Muscle layer of duodenum (tissue), 2 donors: ENCODE results near the gene HOXB3.

Experiments
- H3K27ac ChIP-seq: one replicate; pipeline ENCODE4 v1.7.0; 2013; ENCODE audit warnings: mild to moderate bottlenecking, low read length
- H3K27me3 ChIP-seq: one replicate; pipeline ENCODE4 v1.7.0; 2013; ENCODE audit warnings: low read depth, mild to moderate bottlenecking, control low read depth, low read length
- H3K36me3 ChIP-seq, 2 donors: one replicate each; pipeline ENCODE4 v1.7.0; 2013; ENCODE audit warnings: low read length in 2 of 2, control low read depth in 1 of 2, mild to moderate bottlenecking in 1 of 2; ENCODE audit not compliant: insufficient read depth in 2 of 2, control insufficient read depth in 1 of 2
- H3K4me1 ChIP-seq, 2 donors: one replicate each; pipeline ENCODE4 v1.7.0; 2013; ENCODE audit warnings: low read length in 2 of 2, mild to moderate bottlenecking in 2 of 2, control low read depth in 1 of 2, moderate library complexity in 1 of 2; ENCODE audit not compliant: insufficient read depth in 2 of 2, control insufficient read depth in 1 of 2
- H3K4me3 ChIP-seq, 2 donors: one replicate each; pipeline ENCODE4 v1.7.0; 2013; ENCODE audit warnings: low read length in 2 of 2, low read depth in 1 of 2, mild to moderate bottlenecking in 1 of 2
- H3K9me3 ChIP-seq, 2 donors: one replicate each; pipeline ENCODE4 v1.7.0; 2013; ENCODE audit warnings: low read length in 2 of 2, control low read depth in 1 of 2, mild to moderate bottlenecking in 1 of 2; ENCODE audit not compliant: control insufficient read depth in 1 of 2
- donor health status: healthy.

Gene HOXB3

DNA sequence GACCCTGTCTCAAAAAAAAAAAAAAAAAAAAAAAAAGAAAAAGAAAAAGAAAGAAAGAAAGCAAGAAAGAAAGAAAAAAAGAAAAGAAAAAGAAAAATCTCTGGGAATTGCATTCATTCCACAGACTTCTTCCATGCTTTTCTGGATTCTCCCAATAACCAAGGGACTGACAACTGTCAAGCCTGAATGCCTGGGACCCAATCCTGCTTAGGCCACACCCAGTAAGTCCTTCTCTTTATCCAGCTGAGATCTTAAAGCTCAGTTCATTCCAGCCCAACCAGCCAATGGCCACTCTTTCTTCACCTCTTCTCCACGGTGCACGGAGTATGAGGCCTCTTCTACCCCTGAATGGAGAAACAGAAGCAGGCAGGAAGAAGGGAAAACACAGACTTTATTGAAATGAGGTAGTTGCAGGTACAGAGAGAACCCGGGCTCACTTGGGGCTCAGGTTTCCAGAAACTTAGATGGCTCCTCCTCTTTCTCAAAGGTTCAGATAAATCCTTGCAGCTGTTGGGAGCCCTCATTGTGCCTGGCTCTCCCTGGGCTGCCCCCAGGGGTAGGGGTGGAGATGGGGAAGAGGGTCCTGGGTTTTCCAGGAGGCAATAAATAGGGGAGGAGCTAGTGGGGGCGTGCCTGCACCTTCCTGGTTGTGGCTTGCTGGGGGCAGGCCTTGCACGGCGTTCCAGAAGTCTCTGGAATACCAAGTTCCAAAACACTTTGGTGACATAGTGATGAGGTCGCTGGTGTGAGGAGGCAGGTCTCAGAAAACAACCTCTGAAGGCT, 61.7 kb downstream of the HOXB3 start:
- Histone ChIP-seq H3K27me3 (no peaks in the 10 kb centered on the region), H3K4me1 (peaks cover 0 to 7% of the 10 kb centered on the region in 2 donors), H3K27ac (no peak overlapping the region), H3K9me3 (no peaks in the 10 kb centered on the region), H3K4me3 (no peak overlapping the region), H3K36me3 (no peaks in the 10 kb centered on the region)

DNA sequence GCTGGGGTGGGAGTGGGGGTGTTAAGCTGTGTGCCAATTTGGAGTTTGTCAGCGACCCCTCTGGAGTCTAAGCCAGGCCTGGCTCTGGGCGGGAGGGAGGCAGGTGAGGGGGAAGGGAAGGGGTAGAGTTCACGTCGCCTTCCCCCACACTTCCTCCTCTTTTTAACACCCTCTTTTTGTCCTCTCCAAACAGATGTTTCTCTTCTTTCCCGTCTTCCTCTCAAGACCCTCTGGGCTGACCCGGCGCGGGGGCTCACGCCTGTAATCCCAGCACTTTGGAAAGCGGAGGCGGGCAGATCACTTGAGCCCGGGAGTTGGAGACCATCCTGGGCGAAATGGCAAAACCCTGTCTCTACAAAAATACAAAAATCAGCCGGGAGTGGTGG, 62.5 kb downstream of the HOXB3 start:
- peaks cover 4 to 13% of the 10 kb centered on the region in 2 donors for H3K4me1 ChIP-seq
- H3K27me3 ChIP-seq = no peaks in the 10 kb centered on the region
- no peaks in the 10 kb centered on the region for H3K9me3 ChIP-seq
- H3K27ac ChIP-seq = no peak overlapping the region
- no peaks in the 10 kb centered on the region for H3K36me3 ChIP-seq
- peak overlapping the region in 1 of 2 donors; percentile 30 for H3K4me3 ChIP-seq

DNA sequence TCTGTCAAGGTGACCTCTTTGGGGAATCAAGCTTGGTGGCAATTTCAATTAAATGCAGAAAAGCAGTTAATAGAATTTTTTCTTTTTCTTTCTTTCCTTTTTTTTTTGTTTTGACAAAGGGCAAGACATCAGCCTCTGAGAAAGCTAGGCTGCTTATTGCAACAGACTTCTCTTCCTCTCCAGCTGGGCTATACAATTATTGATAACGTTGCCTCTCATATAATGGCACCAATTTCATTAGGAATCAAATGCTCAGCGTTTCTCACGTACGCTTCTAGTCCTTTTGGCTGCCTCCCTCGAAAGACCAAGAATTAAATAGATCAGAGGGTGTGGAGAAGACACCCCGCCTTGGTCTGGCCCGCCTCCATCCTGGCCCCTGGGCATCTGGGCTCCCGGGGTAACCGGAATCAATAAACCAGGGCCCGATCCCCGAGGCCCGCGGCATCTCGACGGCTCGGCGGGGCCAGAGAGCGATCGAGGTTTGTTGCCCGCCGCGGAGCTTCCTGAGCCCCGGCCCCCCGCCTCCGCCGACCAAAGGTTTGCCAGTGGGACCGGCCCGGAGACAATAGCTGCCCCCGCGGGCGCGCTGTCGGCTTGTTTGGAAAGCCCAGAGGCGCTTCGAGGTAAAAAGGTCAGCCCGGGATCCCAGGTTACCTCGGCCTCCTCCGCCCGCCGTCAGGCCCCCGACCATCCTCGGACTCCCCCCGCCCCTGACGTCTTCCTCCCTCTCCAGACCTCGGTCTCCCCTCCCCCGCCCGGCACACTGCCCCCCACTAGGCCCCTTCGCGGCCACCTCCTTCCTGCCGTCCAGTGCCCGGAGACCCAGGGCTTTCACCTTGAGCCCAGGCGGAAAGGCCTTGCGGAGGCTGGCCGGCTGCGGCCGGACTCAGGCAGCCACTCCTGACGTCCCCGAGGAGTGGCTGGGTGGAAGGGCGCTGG, 63.2 kb downstream of the HOXB3 start:
- no peak overlapping the region for H3K27ac ChIP-seq
- H3K9me3 ChIP-seq = no peaks in the 10 kb centered on the region
- H3K4me1 ChIP-seq = peaks cover 11 to 19% of the 10 kb centered on the region in 2 donors
- H3K4me3 ChIP-seq = peak overlapping the region in 1 of 2 donors; percentile 30
- H3K27me3 ChIP-seq = no peaks in the 10 kb centered on the region
- H3K36me3 ChIP-seq = no peaks in the 10 kb centered on the region

DNA sequence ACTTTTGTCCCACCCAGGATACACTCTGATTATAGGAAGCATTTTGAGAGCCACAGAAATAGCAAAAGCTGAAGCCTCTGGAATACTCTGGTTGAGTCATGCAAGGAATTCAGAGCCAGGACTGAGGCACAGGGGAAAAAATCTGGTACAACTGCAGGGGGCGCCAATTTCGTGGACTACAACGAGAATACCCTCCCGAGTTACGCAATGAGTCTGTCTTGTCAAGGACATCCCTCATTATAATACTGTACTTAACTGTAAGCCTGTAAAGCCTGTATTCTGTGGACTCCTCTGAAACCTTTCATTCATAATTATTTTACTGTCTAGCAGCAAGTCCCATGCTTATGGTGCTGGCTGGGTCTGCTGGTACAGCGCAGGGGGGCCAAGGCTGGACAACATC, 67.0 kb downstream of the HOXB3 start:
- no peaks in the 10 kb centered on the region for H3K27me3 ChIP-seq
- peak overlapping the region; percentile 16 for H3K27ac ChIP-seq

DNA sequence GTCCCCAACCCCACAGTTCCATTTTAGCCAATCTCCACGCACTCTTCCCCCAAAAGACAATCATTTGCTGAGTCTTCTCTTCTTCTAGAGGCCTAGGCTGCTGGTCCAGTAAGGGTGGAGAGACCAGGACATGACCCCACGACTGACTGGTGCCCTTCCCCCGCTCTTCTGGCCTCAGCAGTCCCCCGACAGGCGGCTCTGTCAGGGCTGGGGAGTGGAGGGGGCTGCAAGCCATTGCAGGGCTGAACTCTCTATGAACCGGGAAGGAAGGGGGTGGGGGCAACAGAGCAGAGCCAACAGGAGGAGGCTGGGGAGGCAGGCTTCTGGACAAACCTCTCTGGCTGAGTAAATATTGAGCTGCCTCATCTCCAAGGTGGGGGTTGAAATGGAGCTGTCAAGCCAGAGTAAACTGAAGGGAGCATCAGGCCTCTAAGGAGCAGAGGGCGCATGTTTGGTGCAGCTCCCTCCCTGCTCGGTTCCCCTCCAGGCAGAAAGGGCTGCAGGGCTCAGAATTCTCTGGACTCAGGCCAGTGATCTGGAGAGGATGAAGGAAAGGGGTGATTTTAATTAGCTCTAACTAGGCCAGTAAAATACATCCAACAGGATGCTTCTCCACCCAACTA, 67.9 kb downstream of the HOXB3 start:
- H3K27me3 ChIP-seq = no peaks in the 10 kb centered on the region

More for the DNA sequence above, 67.0 kb downstream of the HOXB3 start:
- Histone ChIP-seq H3K4me1 (peaks cover 12 to 23% of the 10 kb centered on the region in 2 donors), H3K4me3 (no peak overlapping the region), H3K36me3 (no peaks in the 10 kb centered on the region), H3K9me3 (no peaks in the 10 kb centered on the region)

DNA sequence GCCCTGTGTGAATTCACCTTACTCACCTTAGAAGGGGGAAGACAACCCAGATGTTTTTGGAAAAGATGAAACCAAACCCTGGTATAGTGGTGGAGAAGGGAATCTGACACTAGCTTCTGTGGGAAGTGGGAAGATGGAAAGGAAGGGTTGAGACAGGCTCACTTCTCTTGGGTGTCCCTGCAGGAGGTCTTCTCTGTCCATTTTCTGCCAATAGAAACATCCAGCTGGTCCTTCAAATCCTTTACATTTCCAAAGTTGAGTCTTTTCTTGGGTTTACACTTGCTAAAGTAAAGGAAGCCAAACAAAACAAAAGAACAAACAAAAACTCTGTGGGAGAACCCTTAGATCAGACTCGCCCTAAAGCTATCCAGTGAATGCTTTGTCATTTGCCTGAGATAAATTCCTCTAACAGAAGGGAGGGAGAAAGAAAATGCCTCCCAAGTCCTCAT, 69.4 kb downstream of the HOXB3 start:
- Histone ChIP-seq H3K27ac (no peak overlapping the region), H3K4me1 (peaks cover 12 to 23% of the 10 kb centered on the region in 2 donors), H3K36me3 (no peaks in the 10 kb centered on the region), H3K9me3 (no peaks in the 10 kb centered on the region), H3K4me3 (no peak overlapping the region), H3K27me3 (no peaks in the 10 kb centered on the region)

More for the DNA sequence above, 67.9 kb downstream of the HOXB3 start:
- Histone ChIP-seq H3K4me1 (peaks cover 12 to 23% of the 10 kb centered on the region in 2 donors), H3K27ac (peak overlapping the region; percentile 16), H3K4me3 (peak overlapping the region in 1 of 2 donors; percentile 28), H3K36me3 (no peaks in the 10 kb centered on the region), H3K9me3 (no peaks in the 10 kb centered on the region)

DNA sequence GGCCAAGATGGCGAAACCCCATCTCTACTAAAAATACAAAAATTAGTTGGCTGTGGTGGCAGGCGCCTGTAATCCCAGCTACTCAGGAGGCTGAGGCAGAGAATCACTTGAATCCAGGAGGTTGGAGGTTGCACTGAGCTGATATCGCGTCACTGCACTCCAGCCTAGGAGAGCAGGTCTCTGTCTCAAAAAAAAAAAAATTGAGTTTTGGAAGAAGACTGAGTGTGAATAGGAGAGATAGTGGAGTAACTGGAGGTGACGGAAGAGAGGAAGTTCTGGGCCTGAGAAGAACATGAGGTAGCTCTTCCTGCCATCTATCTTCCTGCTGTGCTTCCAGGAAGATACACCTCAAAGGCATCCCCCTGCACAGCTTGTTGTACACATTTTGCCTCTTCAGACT, 70.6 kb downstream of the HOXB3 start:
- Histone ChIP-seq H3K36me3 (no peaks in the 10 kb centered on the region), H3K27ac (no peak overlapping the region), H3K4me3 (no peak overlapping the region), H3K9me3 (no peaks in the 10 kb centered on the region), H3K4me1 (peaks cover 12 to 23% of the 10 kb centered on the region in 2 donors), H3K27me3 (no peaks in the 10 kb centered on the region)

DNA sequence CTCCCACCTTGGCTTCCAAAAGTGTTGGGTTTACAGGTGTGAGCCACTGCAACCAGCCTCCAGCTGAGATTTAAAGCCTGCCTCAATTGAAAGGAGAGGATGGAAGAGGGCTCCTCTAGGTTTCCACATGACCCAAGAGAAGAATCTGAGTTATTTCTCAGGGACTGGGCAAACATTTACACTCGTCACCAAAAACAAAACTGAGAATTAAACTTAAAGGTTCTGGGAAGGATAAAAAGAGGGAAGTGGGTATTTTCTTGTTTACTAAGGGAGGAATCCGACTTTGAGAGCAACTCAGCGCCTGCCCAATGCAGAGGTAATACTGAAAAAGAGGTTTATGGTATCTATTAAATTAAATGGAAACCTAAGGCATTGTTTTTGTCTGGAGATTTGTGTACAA, 72.6 kb downstream of the HOXB3 start:
- peaks cover 7 to 10% of the 10 kb centered on the region in 2 donors for H3K4me1 ChIP-seq
- no peaks in the 10 kb centered on the region for H3K36me3 ChIP-seq
- no peak overlapping the region for H3K4me3 ChIP-seq
- H3K9me3 ChIP-seq = no peaks in the 10 kb centered on the region
- H3K27ac ChIP-seq = no peak overlapping the region
- H3K27me3 ChIP-seq = no peaks in the 10 kb centered on the region

DNA sequence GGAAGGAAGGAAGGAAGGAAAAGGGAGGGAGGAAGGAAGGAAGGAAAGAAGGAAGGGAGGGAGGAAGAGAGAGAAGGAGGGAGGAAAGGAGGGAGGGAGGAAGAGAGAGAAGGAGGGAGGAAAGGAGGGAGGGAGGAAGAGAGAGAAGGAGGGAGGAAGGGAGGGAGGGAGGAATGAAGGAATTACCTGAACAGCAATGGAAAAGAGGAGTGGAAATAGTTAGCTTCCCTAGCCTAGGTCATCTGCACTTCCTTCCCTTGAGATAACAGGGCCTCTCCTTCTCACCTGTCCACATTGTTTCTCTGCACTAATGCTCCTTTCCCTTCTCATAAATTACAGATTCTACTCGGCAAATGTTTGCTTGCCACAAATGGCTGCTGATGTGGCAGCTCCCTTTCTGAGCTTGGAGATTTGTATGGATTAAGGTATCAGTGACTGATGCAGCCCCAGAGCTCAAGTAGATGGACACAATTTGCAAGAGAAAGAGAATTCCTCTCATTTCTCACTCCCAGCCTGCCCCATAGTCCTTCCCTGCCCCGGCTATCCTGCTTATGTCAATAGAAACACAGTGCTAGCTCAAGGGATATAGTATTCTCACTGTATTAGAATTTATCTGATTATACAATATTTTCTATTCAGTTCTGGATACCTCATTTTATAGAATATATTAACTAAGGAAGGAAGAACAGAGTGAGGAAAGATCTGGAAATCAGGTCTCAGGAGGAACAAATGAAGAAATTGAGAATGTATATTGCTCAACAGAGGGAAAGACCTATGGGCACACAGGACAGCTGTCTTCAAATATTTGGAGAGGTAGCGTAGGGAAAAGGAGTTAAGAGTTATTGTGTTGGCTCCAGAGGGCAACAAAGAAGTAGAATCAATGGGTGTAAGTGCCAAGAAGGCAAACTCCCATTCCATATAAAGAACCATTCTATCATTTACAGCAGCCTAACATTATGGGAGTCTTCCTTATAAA, 73.8 kb downstream of the HOXB3 start:
- Histone ChIP-seq H3K4me1 (no peaks in the 10 kb centered on the region), H3K9me3 (no peaks in the 10 kb centered on the region), H3K27ac (no peak overlapping the region), H3K4me3 (no peak overlapping the region), H3K27me3 (no peaks in the 10 kb centered on the region), H3K36me3 (no peaks in the 10 kb centered on the region)

DNA sequence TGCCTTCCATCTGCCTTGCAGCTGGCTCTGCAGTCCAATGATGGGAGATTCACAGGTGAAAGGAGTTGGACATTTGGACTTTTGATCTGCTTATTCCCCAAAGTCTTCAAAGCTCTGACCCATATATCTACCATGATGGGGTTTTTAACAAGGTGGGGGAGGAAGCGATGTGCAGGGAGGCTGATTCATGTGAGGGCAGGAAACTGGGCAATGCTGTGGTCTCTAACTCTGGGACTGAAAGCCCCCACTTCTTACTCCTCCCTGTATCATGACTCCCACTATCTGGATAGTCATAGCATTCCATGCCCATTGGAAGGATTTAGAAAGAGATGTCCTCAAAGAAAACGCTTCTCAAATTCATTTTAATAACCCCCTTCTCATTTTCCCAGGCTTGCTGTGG, 75.6 kb downstream of the HOXB3 start:
- no peak overlapping the region for H3K4me3 ChIP-seq
- no peaks in the 10 kb centered on the region for H3K4me1 ChIP-seq
- H3K9me3 ChIP-seq = no peaks in the 10 kb centered on the region
- no peak overlapping the region for H3K27ac ChIP-seq
- H3K36me3 ChIP-seq = no peaks in the 10 kb centered on the region
- H3K27me3 ChIP-seq = no peaks in the 10 kb centered on the region
